CD4-positive, alpha-beta T cell treated with Interleukin-4 for 1 hour (primary cell): Measurements from ENCODE around the gene GPBP1L1.
"Not testable (repeated sequence)": the region's sequence is repeated elsewhere in the genome, so short reads cannot be mapped to it uniquely, and the experiment has no call there.

Experiments
- DNase-seq, 2 donors: peaks; one replicate each; pipeline ENCODE4 v3.0.0-alpha.2; 2020 to 2022

The GPBP1L1 gene

GRCh38 chr1:45629035-45629434, 57.3 kb downstream of the GPBP1L1 start:
- no peak for DNase-seq

GRCh38 chr1:45623972-45624371, 62.4 kb downstream of the GPBP1L1 start, which contains the start of gene CCDC17:
Gene CCDC17 (minus strand): TSS chr1:45624054. CDS start chr1:45623909, 145 bp downstream.
- no peak for DNase-seq

GRCh38 chr1:45622524-45623394, 63.6 kb downstream of the GPBP1L1 start:
- DNase-seq: no peak

GRCh38 chr1:45621895-45622523, 64.3 kb downstream of the GPBP1L1 start:
- no peak for DNase-seq

GRCh38 chr1:45621501-45621836, 64.9 kb downstream of the GPBP1L1 start:
- no peak for DNase-seq

- DNase-seq: no peak
Measured at GRCh38 chr1:45620588-45621500, 65.5 kb downstream of the GPBP1L1 start.

GRCh38 chr1:45619149-45619921, 67.0 kb downstream of the GPBP1L1 start:
- DNase-seq: no peak

GRCh38 chr1:45617618-45618017, 68.7 kb downstream of the GPBP1L1 start:
- no peak for DNase-seq

- DNase-seq: no peak
Measured at GRCh38 chr1:45615885-45616284, 70.4 kb downstream of the GPBP1L1 start.

GRCh38 chr1:45612941-45613579, 73.3 kb downstream of the GPBP1L1 start:
- DNase-seq: no peak

GRCh38 chr1:45610589-45611226, 75.6 kb downstream of the GPBP1L1 start:
- DNase-seq: no peak

- peak in 1 of 2 donors; percentile 36 for DNase-seq
Measured at GRCh38 chr1:45608175-45609156, 77.9 kb downstream of the GPBP1L1 start.

- DNase-seq: no peak
Measured at GRCh38 chr1:45607404-45608074, 78.8 kb downstream of the GPBP1L1 start.

GRCh38 chr1:45604239-45604638, 82.1 kb downstream of the GPBP1L1 start:
- DNase-seq: no peak

- not testable (repeated sequence) for DNase-seq
Measured at GRCh38 chr1:45596765-45597164, 89.6 kb downstream of the GPBP1L1 start.

- DNase-seq: no peak
Measured at GRCh38 chr1:45594412-45594811, 91.9 kb downstream of the GPBP1L1 start.

GRCh38 chr1:45589861-45590260, 96.5 kb downstream of the GPBP1L1 start:
- DNase-seq: no peak

- no peak for DNase-seq
Measured at GRCh38 chr1:45586769-45587168, 99.6 kb downstream of the GPBP1L1 start.

- DNase-seq: no peak
Measured at GRCh38 chr1:45585496-45586075, 100.7 kb downstream of the GPBP1L1 start.
